HEK293 (cell line): Measurements from ENCODE around the gene KIFBP.

Experiments
- CTCF ChIA-PET: fragments of 350-600 bp; formaldehyde crosslinking; extraction: SDS; loops from one replicate; lab custom pipeline; 2021; ENCODE audit warnings: antibody characterized with exemption; lab: Yijun Ruan, JAX
- POLR2A ChIA-PET: fragments of 300-600 bp; formaldehyde crosslinking; extraction: SDS; loops from one replicate; lab custom pipeline; 2020; ENCODE audit warnings: antibody characterized with exemption, inconsistent platforms; lab: Yijun Ruan, JAX
- H3K27ac ChIP-seq: fragments of 200-500 bp; sonication (Bioruptor generic); 2 replicates; pipeline ENCODE4 v1.5.1; 2014; ENCODE audit warnings: low read depth, low read length, control low read depth, inconsistent platforms; ENCODE audit errors: extremely low read depth
- H3K36me3 ChIP-seq, 2 experiments: fragments of 200-500 bp in 1 of 2; sonication (Bioruptor generic) in 1 of 2; 1 replicate in 1 of 2; 2 replicates in 1 of 2; pipeline ENCODE4 v1.5.1; 2014 to 2017; ENCODE audit warnings: inconsistent platforms in 2 of 2, low read length in 2 of 2; ENCODE audit not compliant: control insufficient read depth in 2 of 2, insufficient read depth in 1 of 2
- H3K4me1 ChIP-seq: fragments of 200-500 bp; sonication (Bioruptor generic); 2 replicates; pipeline ENCODE4 v1.5.1; 2014; ENCODE audit warnings: mild to moderate bottlenecking, low read length, inconsistent platforms; ENCODE audit not compliant: control insufficient read depth, insufficient read depth
- H3K4me3 ChIP-seq: 2 replicates; pipeline ENCODE4 v1.5.1; 2011; ENCODE audit warnings: low read depth, mild to moderate bottlenecking, control low read depth, low read length, moderate library complexity
- H3K9me3 ChIP-seq: fragments of 200-500 bp; sonication (Bioruptor generic); 2 replicates; pipeline ENCODE4 v1.5.1; 2014; ENCODE audit warnings: low read depth, low read length, inconsistent platforms; ENCODE audit not compliant: control insufficient read depth, insufficient read depth
- BCL11A ChIP-seq: fragments of 450-650 bp; formaldehyde crosslinking; IDR thresholded peaks from 2 replicates; pipeline ENCODE4 v1.5.1; 2016; ENCODE audit warnings: low read depth, missing biosample characterization, missing genetic modification characterization
- RBAK ChIP-seq: fragments of 450-650 bp; formaldehyde crosslinking; IDR thresholded peaks from 2 replicates; pipeline ENCODE4 v1.5.1; 2016; ENCODE audit warnings: missing biosample characterization, missing genetic modification characterization
- SP3 ChIP-seq: fragments of 450-650 bp; formaldehyde crosslinking; IDR thresholded peaks from 2 replicates; pipeline ENCODE4 v1.5.1; 2016; ENCODE audit warnings: missing biosample characterization, missing genetic modification characterization
- ZBTB17 ChIP-seq: fragments of 450-650 bp; formaldehyde crosslinking; IDR thresholded peaks from 2 replicates; pipeline ENCODE4 v1.5.1; 2016; ENCODE audit warnings: missing biosample characterization, missing genetic modification characterization
- ZBTB20 ChIP-seq: fragments of 450-650 bp; formaldehyde crosslinking; IDR thresholded peaks from 2 replicates; pipeline ENCODE4 v1.5.1; 2016; ENCODE audit warnings: missing biosample characterization, missing genetic modification characterization
- ZFHX2 ChIP-seq: fragments of 450-650 bp; formaldehyde crosslinking; conservative IDR thresholded peaks from 2 replicates; pipeline ENCODE4 v1.5.1; 2016; ENCODE audit warnings: missing biosample characterization, missing genetic modification characterization
- ZFP69B ChIP-seq: fragments of 450-650 bp; formaldehyde crosslinking; IDR thresholded peaks from 2 replicates; pipeline ENCODE4 v1.5.1; 2016; ENCODE audit warnings: missing biosample characterization, missing genetic modification characterization
- ZNF10 ChIP-seq: fragments of 450-650 bp; formaldehyde crosslinking; IDR thresholded peaks from 2 replicates; pipeline ENCODE4 v1.5.1; 2017; ENCODE audit warnings: missing biosample characterization, missing genetic modification characterization
- ZNF146 ChIP-seq: fragments of 450-650 bp; formaldehyde crosslinking; IDR thresholded peaks from 2 replicates; pipeline ENCODE4 v1.5.1; 2016; ENCODE audit warnings: missing biosample characterization, missing genetic modification characterization
- ZNF157 ChIP-seq: fragments of 450-650 bp; formaldehyde crosslinking; IDR thresholded peaks from 2 replicates; pipeline ENCODE4 v1.5.1; 2016; ENCODE audit warnings: missing biosample characterization, missing genetic modification characterization
- ZNF211 ChIP-seq: fragments of 450-650 bp; formaldehyde crosslinking; IDR thresholded peaks from 2 replicates; pipeline ENCODE4 v1.5.1; 2016; ENCODE audit warnings: low read depth, missing biosample characterization, missing genetic modification characterization
- ZNF433 ChIP-seq: fragments of 450-650 bp; formaldehyde crosslinking; IDR thresholded peaks from 2 replicates; pipeline ENCODE4 v1.5.1; 2016; ENCODE audit warnings: missing biosample characterization, missing genetic modification characterization, low read depth
- ZNF529 ChIP-seq: fragments of 450-650 bp; formaldehyde crosslinking; IDR thresholded peaks from 2 replicates; pipeline ENCODE4 v1.5.1; 2017; ENCODE audit warnings: missing genetic modification characterization, missing biosample characterization; ENCODE audit not compliant: insufficient replicate concordance
- ZNF544 ChIP-seq: fragments of 450-650 bp; formaldehyde crosslinking; IDR thresholded peaks from 2 replicates; pipeline ENCODE4 v1.5.0; 2017; ENCODE audit warnings: missing biosample characterization, missing genetic modification characterization
- ZNF555 ChIP-seq: fragments of 450-650 bp; formaldehyde crosslinking; conservative IDR thresholded peaks from 2 replicates; pipeline ENCODE4 v1.5.1; 2017; ENCODE audit warnings: missing biosample characterization, mild to moderate bottlenecking, missing genetic modification characterization, inconsistent platforms
- ZNF560 ChIP-seq: fragments of 450-650 bp; formaldehyde crosslinking; IDR thresholded peaks from 2 replicates; pipeline ENCODE4 v1.5.1; 2017; ENCODE audit warnings: missing biosample characterization, missing genetic modification characterization, borderline replicate concordance
- ZNF585B ChIP-seq: fragments of 450-650 bp; formaldehyde crosslinking; IDR thresholded peaks from 2 replicates; pipeline ENCODE4 v1.5.1; 2016; ENCODE audit warnings: missing biosample characterization, missing genetic modification characterization
- ZNF624 ChIP-seq: fragments of 450-650 bp; formaldehyde crosslinking; IDR thresholded peaks from 2 replicates; pipeline ENCODE4 v1.5.1; 2017; ENCODE audit warnings: missing biosample characterization, missing genetic modification characterization
- ZNF629 ChIP-seq: fragments of 450-650 bp; formaldehyde crosslinking; IDR thresholded peaks from 2 replicates; pipeline ENCODE4 v1.5.1; 2017; ENCODE audit warnings: missing biosample characterization, missing genetic modification characterization
- ZNF654 ChIP-seq: fragments of 450-650 bp; formaldehyde crosslinking; IDR thresholded peaks from 2 replicates; pipeline ENCODE4 v1.5.1; 2016; ENCODE audit warnings: low read depth, missing biosample characterization, missing genetic modification characterization
- ZNF658 ChIP-seq: fragments of 450-650 bp; formaldehyde crosslinking; IDR thresholded peaks from 2 replicates; pipeline ENCODE4; 2016; ENCODE audit warnings: missing biosample characterization, missing genetic modification characterization
- ZNF704 ChIP-seq: fragments of 450-650 bp; formaldehyde crosslinking; IDR thresholded peaks from 2 replicates; pipeline ENCODE4 v1.5.1; 2016; ENCODE audit warnings: missing biosample characterization, missing genetic modification characterization
- ZNF792 ChIP-seq: fragments of 450-650 bp; formaldehyde crosslinking; IDR thresholded peaks from 2 replicates; pipeline ENCODE4 v1.5.1; 2016; ENCODE audit warnings: missing biosample characterization, missing genetic modification characterization
- ZSCAN16 ChIP-seq: fragments of 450-650 bp; formaldehyde crosslinking; IDR thresholded peaks from 2 replicates; pipeline ENCODE4 v1.5.1; 2016; ENCODE audit warnings: missing biosample characterization, missing genetic modification characterization
- TF ChIP-seq, protein P1 (sequence below): fragments of 450-650 bp; formaldehyde crosslinking; IDR thresholded peaks from 2 replicates; pipeline ENCODE4 v1.5.1; 2016; ENCODE audit warnings: missing biosample characterization, missing genetic modification characterization

Gene KIFBP

GRCh38 chr10:68982389-68982788, 6.2 kb upstream of the KIFBP start:
- Histone ChIP-seq H3K27ac (no peak overlapping the region), H3K4me1 (no peaks in the 10 kb centered on the region), H3K4me3 (no peak overlapping the region), H3K36me3 (peaks cover 52 to 79% of the 10 kb centered on the region in 2 experiments), H3K9me3 (no peaks in the 10 kb centered on the region)
- no peak for TF ChIP-seq ZNF585B (tag by site-specific recombination)
- no peak for TF ChIP-seq ZNF157
- no peak for TF ChIP-seq ZBTB17
- TF ChIP-seq ZNF624 (tag by site-specific recombination) = no peak
- TF ChIP-seq ZNF211 (tag by site-specific recombination) = no peak
- no peak for TF ChIP-seq BCL11A
- no peak for TF ChIP-seq ZNF654 (tag by site-specific recombination)
- no peak for TF ChIP-seq ZNF529 (tag by site-specific recombination)
- no peak for TF ChIP-seq ZSCAN16 (tag by site-specific recombination)
- TF ChIP-seq, protein P1, sequence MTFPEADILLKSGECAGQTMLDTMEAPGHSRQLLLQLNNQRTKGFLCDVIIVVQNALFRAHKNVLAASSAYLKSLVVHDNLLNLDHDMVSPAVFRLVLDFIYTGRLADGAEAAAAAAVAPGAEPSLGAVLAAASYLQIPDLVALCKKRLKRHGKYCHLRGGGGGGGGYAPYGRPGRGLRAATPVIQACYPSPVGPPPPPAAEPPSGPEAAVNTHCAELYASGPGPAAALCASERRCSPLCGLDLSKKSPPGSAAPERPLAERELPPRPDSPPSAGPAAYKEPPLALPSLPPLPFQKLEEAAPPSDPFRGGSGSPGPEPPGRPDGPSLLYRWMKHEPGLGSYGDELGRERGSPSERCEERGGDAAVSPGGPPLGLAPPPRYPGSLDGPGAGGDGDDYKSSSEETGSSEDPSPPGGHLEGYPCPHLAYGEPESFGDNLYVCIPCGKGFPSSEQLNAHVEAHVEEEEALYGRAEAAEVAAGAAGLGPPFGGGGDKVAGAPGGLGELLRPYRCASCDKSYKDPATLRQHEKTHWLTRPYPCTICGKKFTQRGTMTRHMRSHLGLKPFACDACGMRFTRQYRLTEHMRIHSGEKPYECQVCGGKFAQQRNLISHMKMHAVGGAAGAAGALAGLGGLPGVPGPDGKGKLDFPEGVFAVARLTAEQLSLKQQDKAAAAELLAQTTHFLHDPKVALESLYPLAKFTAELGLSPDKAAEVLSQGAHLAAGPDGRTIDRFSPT = no peak
- no peak for TF ChIP-seq ZNF544 (tag by site-specific recombination)
- CTCF ChIA-PET = no interaction called here
- POLR2A ChIA-PET = no interaction called here

DNA sequence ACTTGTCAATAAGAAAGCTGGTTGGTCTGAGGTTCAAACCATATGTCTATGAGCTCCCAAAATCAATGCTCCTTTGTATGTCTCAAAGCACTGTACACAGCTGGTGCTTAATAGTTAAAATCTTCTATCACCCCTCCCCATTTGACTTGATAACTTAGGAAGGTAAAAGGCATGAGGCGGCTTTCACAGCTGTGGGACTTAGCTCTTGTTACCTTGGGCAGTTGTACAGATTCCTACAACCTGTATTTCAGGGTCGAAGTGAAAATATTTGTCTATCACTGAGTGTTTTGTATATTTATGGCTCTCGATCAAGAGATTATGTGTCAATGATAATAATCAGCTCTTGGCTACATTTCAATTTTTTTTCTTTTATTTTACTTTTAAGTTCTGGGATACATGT, 992 bp upstream of the KIFBP start:
- peaks cover 22 to 35% of the 10 kb centered on the region in 2 experiments for H3K36me3 ChIP-seq
- H3K27ac ChIP-seq = no peak overlapping the region
- H3K9me3 ChIP-seq = no peaks in the 10 kb centered on the region
- H3K4me3 ChIP-seq = no peak overlapping the region
- TF ChIP-seq ZNF555 (tag by site-specific recombination) (no peak), ZNF157 (no peak), ZNF658 (tag by site-specific recombination) (no peak), ZNF629 (tag by site-specific recombination) (no peak), ZFP69B (no peak), ZNF10 (no peak), ZNF560 (no peak), SP3 (tag by site-specific recombination) (no peak), ZNF704 (tag by site-specific recombination) (no peak), RBAK (tag by site-specific recombination) (no peak), ZBTB20 (tag by site-specific recombination) (peak; percentile 71), ZNF433 (tag by site-specific recombination) (no peak), ZFHX2 (no peak), ZNF792 (0 out of 2 replicates have a peak, but pooled peaks have one; percentile 28), ZNF146 (no peak)
- POLR2A ChIA-PET = interaction anchor here (0.7 to 1.4 kb wide), 2 partner anchors 32 to 462 kb away, joined by 3 to 6 read pairs; partner anchors contain the start of gene DDX21
- H3K4me1 ChIP-seq = peaks cover 9% of the 10 kb centered on the region; the same call in 1 of the 2 replicates
- CTCF ChIA-PET = interaction anchor here (0.6 to 1.0 kb wide), 4 partner anchors 10 to 250 kb away, joined by 3 to 7 read pairs (median 3); no protein-coding TSS in a partner anchor
